MM.1S (cell line): ENCODE results near the gene VPS16.

Experiments used
- EZH2 ChIP-seq: fragments of 300-600 bp; sonication (generic); optimal IDR thresholded peaks from 2 replicates; pipeline ENCODE3; 2017; ENCODE audit warnings: low read depth, mild to moderate bottlenecking, antibody characterized with exemption, low read length, mixed read lengths
- TF ChIP-seq, protein P1 (sequence below): fragments of 300-600 bp; sonication (generic); IDR thresholded peaks from 2 replicates; pipeline ENCODE4 v1.5.1; 2016; ENCODE audit warnings: antibody characterized with exemption, low read length, mixed read lengths

DNA sequence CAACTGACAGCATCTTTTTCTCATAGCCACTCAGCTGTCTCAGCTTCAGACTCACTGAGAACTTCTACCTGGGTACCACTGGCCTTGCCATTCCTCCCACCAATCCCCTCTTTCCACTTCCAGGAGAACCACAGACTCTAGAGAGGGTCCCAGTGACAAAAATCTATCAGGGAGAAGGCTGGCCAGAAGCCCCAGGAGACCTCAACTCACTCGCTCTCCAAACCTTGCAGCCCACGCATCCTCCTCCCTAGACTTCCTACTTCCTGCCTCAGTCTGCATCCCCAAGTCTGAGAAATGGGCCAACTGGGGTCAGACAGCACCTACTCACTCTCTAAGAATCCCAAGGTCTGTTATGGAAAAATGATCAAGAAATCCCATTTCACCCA, 23.2 kb upstream of the VPS16 start:
- TF ChIP-seq, protein P1, sequence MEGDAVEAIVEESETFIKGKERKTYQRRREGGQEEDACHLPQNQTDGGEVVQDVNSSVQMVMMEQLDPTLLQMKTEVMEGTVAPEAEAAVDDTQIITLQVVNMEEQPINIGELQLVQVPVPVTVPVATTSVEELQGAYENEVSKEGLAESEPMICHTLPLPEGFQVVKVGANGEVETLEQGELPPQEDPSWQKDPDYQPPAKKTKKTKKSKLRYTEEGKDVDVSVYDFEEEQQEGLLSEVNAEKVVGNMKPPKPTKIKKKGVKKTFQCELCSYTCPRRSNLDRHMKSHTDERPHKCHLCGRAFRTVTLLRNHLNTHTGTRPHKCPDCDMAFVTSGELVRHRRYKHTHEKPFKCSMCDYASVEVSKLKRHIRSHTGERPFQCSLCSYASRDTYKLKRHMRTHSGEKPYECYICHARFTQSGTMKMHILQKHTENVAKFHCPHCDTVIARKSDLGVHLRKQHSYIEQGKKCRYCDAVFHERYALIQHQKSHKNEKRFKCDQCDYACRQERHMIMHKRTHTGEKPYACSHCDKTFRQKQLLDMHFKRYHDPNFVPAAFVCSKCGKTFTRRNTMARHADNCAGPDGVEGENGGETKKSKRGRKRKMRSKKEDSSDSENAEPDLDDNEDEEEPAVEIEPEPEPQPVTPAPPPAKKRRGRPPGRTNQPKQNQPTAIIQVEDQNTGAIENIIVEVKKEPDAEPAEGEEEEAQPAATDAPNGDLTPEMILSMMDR: no peak
- no peak for TF ChIP-seq EZH2
